Gastrocnemius medialis (tissue), 4 donors: ENCODE results near the gene BCKDK.

Experiments
- CTCF ChIP-seq, 5 experiments: fragments of 450-650 bp in 3 of 5; fragments of 200-600 bp in 2 of 5; sonication (generic) in 2 of 5; IDR thresholded peaks in 4 of 5; conservative IDR thresholded peaks in 1 of 5; 1 replicate in 4 of 5; 2 replicates in 1 of 5; pipeline ENCODE4 v1.5.1; 2016 to 2019; ENCODE audit warnings: antibody characterized with exemption in 5 of 5, mild to moderate bottlenecking in 3 of 5, moderate library complexity in 3 of 5
- POLR2A ChIP-seq, 2 donors: fragments of 450-650 bp; IDR thresholded peaks; one replicate each; pipeline ENCODE4 v1.6.1; 2017; ENCODE audit warnings: antibody characterized with exemption in 2 of 2, mild to moderate bottlenecking in 2 of 2, moderate library complexity in 2 of 2

- no peak for TF ChIP-seq CTCF (IDR thresholded peaks at IDR 0.05 in 4 of 5, conservative IDR thresholded peaks at IDR 0.05 in 1 of 5)
- TF ChIP-seq POLR2A (IDR thresholded peaks at IDR 0.05) = no peak
These were observed 1.4 kb upstream of the BCKDK start for GRCh38 chr16:31106509-31107464.
